ENCODE measurements around the gene OPA3. TPM values are rescaled to one million over a fixed set of nuclear protein-coding genes. Genes with fewer than 3 reads are reported as not detected.
A peak's percentile ranks its signal among the peaks of the same experiment; 100 is the strongest.
"Not testable (repeated sequence)": the region's sequence is repeated elsewhere in the genome, so short reads cannot be mapped to it uniquely, and the experiment has no call there.

OPA3 gene
- total RNA-seq: 10 to 100 TPM; 19.1 to 27.1 TPM
- long read RNA-seq, full-length matches to known transcripts: 28 of 37 reads
- long read RNA-seq, partial matches to known transcripts: 1 of 37 reads
- long read RNA-seq, other reads (novel, unspliced or antisense): 8 of 37 reads

- intact Hi-C loops (cut with DNase I): loop anchor here in 1 of 2 donors (5.0 kb wide), 1 partner anchor 67 kb away; no protein-coding TSS in a partner anchor
- peak; percentile 100 for DNase-seq
Measured at GRCh38 chr19:45584332-45585157, at the start of gene OPA3. Gene OPA3 (minus strand): TSS chr19:45584802. CDS start chr19:45584764, 38 bp downstream.

GRCh38 chr19:45632468-45633196 is 48.0 kb upstream of the OPA3 start:
- peak; percentile 96 to 99 for ATAC-seq
- peak; percentile 83 for DNase-seq
- intact Hi-C loops (cut with DNase I): no loop called here

More at GRCh38 chr19:45584332-45585157, at the start of gene OPA3:
- ATAC-seq: peak; percentile 97 to 98

GRCh38 chr19:45630463-45630862 is 45.9 kb upstream of the OPA3 start:
- DNase-seq (no peak), ATAC-seq (no peak)
- intact Hi-C loops (cut with DNase I): no loop called here

- no peak for ATAC-seq
- intact Hi-C loops (cut with DNase I): no loop called here
- no peak for DNase-seq
Measured at GRCh38 chr19:45629704-45630103, 45.1 kb upstream of the OPA3 start.

- intact Hi-C loops (cut with DNase I); ATAC-seq; DNase-seq: not testable (repeated sequence)
Measured at GRCh38 chr19:45628219-45628618, 43.6 kb upstream of the OPA3 start.

- ATAC-seq (no peak), DNase-seq (no peak)
- intact Hi-C loops (cut with DNase I): no loop called here
Measured at GRCh38 chr19:45623984-45624383, 39.4 kb upstream of the OPA3 start.

- ATAC-seq: no peak
- intact Hi-C loops (cut with DNase I): no loop called here
- no peak for DNase-seq
Measured at GRCh38 chr19:45621976-45622503, 37.4 kb upstream of the OPA3 start.

- ATAC-seq: no peak
- no peak for DNase-seq
- intact Hi-C loops (cut with DNase I): no loop called here
Measured at GRCh38 chr19:45621389-45621788, 36.8 kb upstream of the OPA3 start.

- intact Hi-C loops (cut with DNase I): no loop called here
- DNase-seq (no peak), ATAC-seq (no peak)
Measured at GRCh38 chr19:45616704-45617017, 32.1 kb upstream of the OPA3 start.

GRCh38 chr19:45615795-45616703 is 31.4 kb upstream of the OPA3 start:
- intact Hi-C loops (cut with DNase I): no loop called here
- peak; percentile 92 for DNase-seq
- ATAC-seq: peak; percentile 95 to 97

GRCh38 chr19:45615056-45615455 is 30.5 kb upstream of the OPA3 start:
- ATAC-seq; intact Hi-C loops (cut with DNase I); DNase-seq: not testable (repeated sequence)

- intact Hi-C loops (cut with DNase I): no loop called here
- DNase-seq (peak; percentile 39), ATAC-seq (peak in 1 of 2 donors; percentile 71)
Measured at GRCh38 chr19:45613926-45614725, 29.5 kb upstream of the OPA3 start.

- no peak for DNase-seq
- intact Hi-C loops (cut with DNase I): loop anchor here (5.0 kb wide), 1 partner anchor 33 kb away; no protein-coding TSS in a partner anchor
- ATAC-seq: no peak
Measured at GRCh38 chr19:45608948-45609347, 24.3 kb upstream of the OPA3 start.

- DNase-seq: peak; percentile 82
- intact Hi-C loops (cut with DNase I): loop anchor here (5.0 kb wide), 1 partner anchor 35 kb away; no protein-coding TSS in a partner anchor
- peak; percentile 83 to 86 for ATAC-seq
Measured at GRCh38 chr19:45607071-45608029, 22.7 kb upstream of the OPA3 start.

- intact Hi-C loops (cut with DNase I): no loop called here
- DNase-seq: peak; percentile 62
- peak; percentile 65 to 69 for ATAC-seq
Measured at GRCh38 chr19:45601524-45602374, 17.1 kb upstream of the OPA3 start, which contains the start of gene GPR4. Gene GPR4 (minus strand): TSS chr19:45602212. CDS start chr19:45591866, 10,346 bp downstream.

- intact Hi-C loops (cut with DNase I): no loop called here
- peak; percentile 42 for DNase-seq
- ATAC-seq: peak; percentile 11 to 31
Measured at GRCh38 chr19:45601115-45601514, 16.5 kb upstream of the OPA3 start.
